Thyroid gland (tissue), 4 donors: Measurements from ENCODE around the gene ZBTB34.

ENCODE experiments used
- POLR2A ChIP-seq, 2 donors: fragments of 450-650 bp; IDR thresholded peaks; one replicate each; pipeline ENCODE4 v1.6.1; 2017; ENCODE audit warnings: antibody characterized with exemption in 2 of 2, mild to moderate bottlenecking in 2 of 2, moderate library complexity in 1 of 2
- TF ChIP-seq, protein P1 (sequence below), 6 experiments: fragments of 200-600 bp in 3 of 6; fragments of 450-650 bp in 3 of 6; sonication (generic) in 3 of 6; IDR thresholded peaks; one replicate each; pipeline ENCODE4 v1.5.1; 2016 to 2019; ENCODE audit warnings: antibody characterized with exemption in 6 of 6, mild to moderate bottlenecking in 2 of 6, inconsistent platforms in 1 of 6, moderate library complexity in 1 of 6

- TF ChIP-seq, protein P1, sequence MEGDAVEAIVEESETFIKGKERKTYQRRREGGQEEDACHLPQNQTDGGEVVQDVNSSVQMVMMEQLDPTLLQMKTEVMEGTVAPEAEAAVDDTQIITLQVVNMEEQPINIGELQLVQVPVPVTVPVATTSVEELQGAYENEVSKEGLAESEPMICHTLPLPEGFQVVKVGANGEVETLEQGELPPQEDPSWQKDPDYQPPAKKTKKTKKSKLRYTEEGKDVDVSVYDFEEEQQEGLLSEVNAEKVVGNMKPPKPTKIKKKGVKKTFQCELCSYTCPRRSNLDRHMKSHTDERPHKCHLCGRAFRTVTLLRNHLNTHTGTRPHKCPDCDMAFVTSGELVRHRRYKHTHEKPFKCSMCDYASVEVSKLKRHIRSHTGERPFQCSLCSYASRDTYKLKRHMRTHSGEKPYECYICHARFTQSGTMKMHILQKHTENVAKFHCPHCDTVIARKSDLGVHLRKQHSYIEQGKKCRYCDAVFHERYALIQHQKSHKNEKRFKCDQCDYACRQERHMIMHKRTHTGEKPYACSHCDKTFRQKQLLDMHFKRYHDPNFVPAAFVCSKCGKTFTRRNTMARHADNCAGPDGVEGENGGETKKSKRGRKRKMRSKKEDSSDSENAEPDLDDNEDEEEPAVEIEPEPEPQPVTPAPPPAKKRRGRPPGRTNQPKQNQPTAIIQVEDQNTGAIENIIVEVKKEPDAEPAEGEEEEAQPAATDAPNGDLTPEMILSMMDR (IDR thresholded peaks at IDR 0.05): no peak
- TF ChIP-seq POLR2A (IDR thresholded peaks at IDR 0.05): no peak
Observed at GRCh38 chr9:126906091-126906490, 45.7 kb downstream of the ZBTB34 start.
